Fibroblast of pulmonary artery (primary cell): ENCODE measurements around the gene ADSL.

Experiments used
- DNase-seq: peaks from one replicate; pipeline ENCODE4 v3.0.0-alpha.2; 2010; ENCODE audit warnings: low read depth
- H3K4me3 ChIP-seq: replicated peaks from 2 replicates; pipeline ENCODE4 v1.5.1; 2011; ENCODE audit warnings: low read depth, mild to moderate bottlenecking, control low read depth, low read length, moderate library complexity
- TF ChIP-seq, protein P1 (sequence below): IDR thresholded peaks from 2 replicates; pipeline ENCODE4 v1.5.1; 2011; ENCODE audit warnings: mild to moderate bottlenecking, control low read depth, low read length, inconsistent platforms; ENCODE audit errors: missing control alignments

Gene ADSL

GRCh38 chr22:40430991-40431390, 84.7 kb downstream of the ADSL start:
- TF ChIP-seq, protein P1, sequence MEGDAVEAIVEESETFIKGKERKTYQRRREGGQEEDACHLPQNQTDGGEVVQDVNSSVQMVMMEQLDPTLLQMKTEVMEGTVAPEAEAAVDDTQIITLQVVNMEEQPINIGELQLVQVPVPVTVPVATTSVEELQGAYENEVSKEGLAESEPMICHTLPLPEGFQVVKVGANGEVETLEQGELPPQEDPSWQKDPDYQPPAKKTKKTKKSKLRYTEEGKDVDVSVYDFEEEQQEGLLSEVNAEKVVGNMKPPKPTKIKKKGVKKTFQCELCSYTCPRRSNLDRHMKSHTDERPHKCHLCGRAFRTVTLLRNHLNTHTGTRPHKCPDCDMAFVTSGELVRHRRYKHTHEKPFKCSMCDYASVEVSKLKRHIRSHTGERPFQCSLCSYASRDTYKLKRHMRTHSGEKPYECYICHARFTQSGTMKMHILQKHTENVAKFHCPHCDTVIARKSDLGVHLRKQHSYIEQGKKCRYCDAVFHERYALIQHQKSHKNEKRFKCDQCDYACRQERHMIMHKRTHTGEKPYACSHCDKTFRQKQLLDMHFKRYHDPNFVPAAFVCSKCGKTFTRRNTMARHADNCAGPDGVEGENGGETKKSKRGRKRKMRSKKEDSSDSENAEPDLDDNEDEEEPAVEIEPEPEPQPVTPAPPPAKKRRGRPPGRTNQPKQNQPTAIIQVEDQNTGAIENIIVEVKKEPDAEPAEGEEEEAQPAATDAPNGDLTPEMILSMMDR, result no peak
- DNase-seq, result no peak
- H3K4me3 ChIP-seq, result no peak overlapping the region

DNA sequence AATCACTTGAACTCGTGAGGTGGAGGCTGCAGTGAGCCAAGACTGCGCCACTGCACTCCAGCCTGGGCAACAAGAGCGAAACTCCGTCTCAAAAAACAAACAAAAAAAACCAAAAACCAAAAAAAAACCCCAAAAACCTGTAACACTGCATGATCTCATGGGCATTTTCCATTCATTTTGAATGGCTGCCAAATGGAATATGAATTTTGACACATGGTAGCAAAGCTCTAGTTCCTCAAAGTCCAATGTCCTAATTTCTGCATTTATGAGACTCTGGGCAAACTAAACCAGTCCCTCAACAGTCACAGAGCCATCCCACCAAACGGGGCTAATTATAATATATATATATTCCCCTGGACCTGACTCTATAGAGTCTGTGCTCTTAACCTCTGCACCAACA, 85.9 kb downstream of the ADSL start:
- no peak overlapping the region for H3K4me3 ChIP-seq
- DNase-seq, result no peak
- TF ChIP-seq, protein P1, result no peak

- no peak for DNase-seq
- H3K4me3 ChIP-seq, result no peak overlapping the region
- TF ChIP-seq, protein P1, result no peak
These were observed 86.3 kb downstream of the ADSL start for GRCh38 chr22:40432625-40433024.

DNA sequence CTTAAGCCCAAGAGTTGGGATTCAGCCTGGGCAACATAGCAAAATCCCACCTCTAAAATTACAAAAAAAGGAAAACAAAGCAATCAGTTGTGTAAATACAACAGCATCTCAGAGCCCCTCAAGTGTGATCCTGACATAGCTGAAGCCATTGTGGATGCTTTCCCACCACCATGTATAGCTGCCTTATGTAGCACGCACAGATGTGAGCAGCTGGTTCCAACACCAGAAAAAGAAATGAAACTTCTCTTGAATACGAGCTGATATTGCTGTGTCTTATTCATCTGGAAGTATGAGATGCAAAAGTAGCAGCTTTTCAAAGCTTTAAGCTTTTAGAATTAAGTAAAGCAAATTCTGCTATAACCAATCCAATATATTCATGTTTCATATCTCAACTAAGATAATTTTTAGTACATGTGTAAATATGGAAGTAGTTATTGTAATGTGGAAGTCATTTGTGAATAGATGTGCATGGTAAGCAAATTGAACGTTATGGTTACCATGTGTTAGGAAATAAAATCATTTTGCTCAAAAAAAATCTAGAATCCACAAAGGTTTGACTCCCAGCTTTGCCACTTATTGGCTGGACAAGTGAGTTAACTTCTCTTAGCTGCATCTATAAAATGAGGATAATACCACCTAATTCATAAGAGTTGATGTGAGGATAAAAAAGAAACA, 87.3 kb downstream of the ADSL start:
- TF ChIP-seq, protein P1, result no peak
- no peak overlapping the region for H3K4me3 ChIP-seq
- DNase-seq, result no peak

- H3K4me3 ChIP-seq, result no peak overlapping the region
- DNase-seq, result no peak
- TF ChIP-seq, protein P1, result no peak
These were observed 87.8 kb downstream of the ADSL start for GRCh38 chr22:40434106-40434505.

DNA sequence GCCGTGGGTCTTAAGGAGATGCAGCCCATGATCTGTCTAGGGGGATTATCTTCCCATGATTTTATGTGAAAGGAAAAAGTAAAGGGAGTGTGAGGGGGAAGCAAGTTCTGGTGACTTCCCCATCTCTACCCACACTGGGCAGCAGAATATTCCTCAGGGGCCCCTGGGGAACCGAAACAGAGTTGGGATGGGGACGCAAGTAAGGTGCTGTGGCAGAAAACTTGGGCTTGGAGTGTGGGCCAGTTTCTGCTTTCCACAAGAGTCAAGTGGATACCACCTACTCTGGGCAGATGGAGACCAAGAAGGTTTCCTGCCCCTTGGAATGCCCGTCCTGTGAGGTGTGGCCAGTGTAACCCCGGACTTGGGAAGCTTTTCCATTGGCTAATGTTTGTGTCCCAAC, 88.4 kb downstream of the ADSL start:
- no peak for DNase-seq
- H3K4me3 ChIP-seq, result no peak overlapping the region
- TF ChIP-seq, protein P1, result no peak
